ENCODE results near the gene RFLNA. TPM values are rescaled to one million over a fixed set of nuclear protein-coding genes. Genes with fewer than 3 reads are reported as not detected.

Gene RFLNA
- total and polyA plus RNA-seq, 2 of the 13 experiments (the other 11 are each of a cell fraction or from before 2014, with no cell fraction given), result not detected

GRCh38 chr12:124309231-124309630 lies 14.3 kb downstream of the RFLNA start (continued):
- TF ChIP-seq RERE (CRISPR knock-in tag; IDR thresholded peaks at IDR 0.05; ENCODE audit: low read depth) (no peak), CENPX (CRISPR knock-in tag; IDR thresholded peaks at IDR 0.05) (no peak), ZFYVE20 (CRISPR knock-in tag; IDR thresholded peaks at IDR 0.05; ENCODE audit: borderline replicate concordance, low read depth) (no peak), ZNF101 (CRISPR knock-in tag; IDR thresholded peaks at IDR 0.05; ENCODE audit: borderline replicate concordance, low read depth) (no peak), TEF (CRISPR knock-in tag; IDR thresholded peaks at IDR 0.05) (no peak), KDM2A (CRISPR knock-in tag; IDR thresholded peaks at IDR 0.05; ENCODE audit: borderline replicate concordance, low read depth) (no peak), PAWR (CRISPR knock-in tag; IDR thresholded peaks at IDR 0.05; ENCODE audit: borderline replicate concordance) (no peak), ETV6 (CRISPR knock-in tag; conservative IDR thresholded peaks at IDR 0.05) (no peak), SMAD3 (CRISPR knock-in tag; IDR thresholded peaks at IDR 0.05) (no peak), PITX1 (CRISPR knock-in tag; IDR thresholded peaks at IDR 0.05) (no peak), GLMP (CRISPR knock-in tag; IDR thresholded peaks at IDR 0.05; ENCODE audit: borderline replicate concordance) (no peak)
